Activated CD4-positive, alpha-beta T cell treated with anti-CD3 and anti-CD28 coated beads, Interleukin-2, amount 50 U/mL, for 24 hours (primary cell): ENCODE results near the gene CMIP.

Source experiments
- DNase-seq, 2 donors: peaks; one replicate each; pipeline ENCODE4 v3.0.0-alpha.2; 2020; ENCODE audit warnings: low read depth in 1 of 2, low spot score in 1 of 2

CMIP gene

DNA sequence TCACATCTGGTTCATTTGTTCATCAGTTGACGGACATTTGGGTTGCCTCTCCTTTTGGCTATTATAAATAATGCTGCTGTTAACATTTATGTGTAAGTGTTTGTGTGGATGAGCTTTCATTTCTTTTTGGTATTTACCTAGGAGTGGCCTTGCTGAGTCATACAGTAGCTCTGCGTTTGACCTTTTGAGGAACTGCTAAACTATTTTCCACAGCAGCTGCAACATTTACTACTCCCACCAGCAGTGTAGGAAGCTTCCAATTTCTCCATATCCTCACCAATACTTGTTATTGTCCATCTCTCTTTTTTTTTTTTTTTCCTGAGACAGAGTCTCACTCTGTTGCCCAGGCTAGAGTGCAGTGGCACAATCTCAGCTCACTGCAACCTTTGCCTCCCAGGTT, 313.8 kb downstream of the CMIP start:
- DNase-seq = no peak
